Esophagus (tissue), 2 donors: Measurements from ENCODE around the gene NR1H2. TPM values are rescaled to one million over a fixed set of nuclear protein-coding genes. Genes with fewer than 3 reads are reported as not detected.

ENCODE experiments used
- H3K27ac ChIP-seq, 2 donors: one replicate each; pipeline ENCODE4 v1.5.1; 2013; ENCODE audit warnings: low read depth in 2 of 2, mild to moderate bottlenecking in 2 of 2, inconsistent platforms in 1 of 2, low read length in 1 of 2, moderate library complexity in 1 of 2
- H3K27me3 ChIP-seq, 2 donors: one replicate each; pipeline ENCODE4 v1.6.1; 2013; ENCODE audit warnings: low read length in 2 of 2, control low read depth in 1 of 2, mild to moderate bottlenecking in 1 of 2; ENCODE audit not compliant: insufficient read depth in 2 of 2, control insufficient read depth in 1 of 2
- H3K36me3 ChIP-seq, 2 donors: one replicate each; pipeline ENCODE4 v1.6.1; 2013; ENCODE audit warnings: low read length in 1 of 2; ENCODE audit not compliant: control insufficient read depth in 2 of 2, insufficient read depth in 2 of 2
- H3K4me1 ChIP-seq, 2 donors: one replicate each; pipeline ENCODE4 v1.6.1; 2013; ENCODE audit warnings: low read length in 1 of 2; ENCODE audit not compliant: control insufficient read depth in 2 of 2, insufficient read depth in 2 of 2
- H3K4me3 ChIP-seq, 2 donors: one replicate each; pipeline ENCODE4 v1.5.1; 2013; ENCODE audit warnings: low read length in 2 of 2, mild to moderate bottlenecking in 2 of 2, low read depth in 1 of 2, moderate library complexity in 1 of 2
- H3K9me3 ChIP-seq, 2 donors: one replicate each; pipeline ENCODE4 v1.6.1; 2013; ENCODE audit warnings: mild to moderate bottlenecking in 2 of 2, low read depth in 1 of 2, low read length in 1 of 2, moderate library complexity in 1 of 2; ENCODE audit not compliant: control insufficient read depth in 2 of 2, insufficient read depth in 1 of 2
- WGBS, 2 donors: extraction: QIAGEN DNeasy Blood & Tissue Kit; methylation state at CpG; one replicate each; pipeline ENCODE4 v1.1.7; 2013; 5-methylcytosine and 5-hydroxymethylcytosine counted together
- polyA plus RNA-seq, 2 donors: library from polyadenylated mRNA; stranded (reverse); fragments of 200-250 nt; gene quantifications; one replicate each; pipeline ENCODE4 v1.2.3, GENCODE V29; 2013
- donor health status: healthy with polysubstance abuse.
- donor health status: Bipolar disorder and iron deficiency.

The NR1H2 gene
- polyA plus RNA-seq, 2 donors = 50.3 to 55.0 TPM

- Histone ChIP-seq H3K27ac (peak overlapping the region; percentile 11 to 74), H3K4me3 (peak overlapping the region; percentile 37 to 44), H3K9me3 (no peaks in the 10 kb centered on the region), H3K27me3 (no peaks in the 10 kb centered on the region), H3K4me1 (peaks cover 0 to 3% of the 10 kb centered on the region in 2 donors), H3K36me3 (no peaks in the 10 kb centered on the region)
- WGBS, 2 donors = 29 to 34% methylated on average over 54 of the region's 54 CpGs
Measured at GRCh38 chr19:50358483-50359327, 17.6 kb upstream of the NR1H2 start.

- Histone ChIP-seq H3K27ac (no peak overlapping the region), H3K36me3 (no peaks in the 10 kb centered on the region), H3K27me3 (no peaks in the 10 kb centered on the region), H3K9me3 (no peaks in the 10 kb centered on the region), H3K4me3 (no peak overlapping the region), H3K4me1 (peaks cover 0 to 3% of the 10 kb centered on the region in 2 donors)
- WGBS, 2 donors = 92 to 96% methylated on average over 11 of the region's 11 CpGs
Measured at GRCh38 chr19:50359328-50359818, 16.9 kb upstream of the NR1H2 start.

- Histone ChIP-seq H3K36me3 (no peaks in the 10 kb centered on the region), H3K9me3 (no peaks in the 10 kb centered on the region), H3K27me3 (no peaks in the 10 kb centered on the region), H3K4me1 (peaks cover 0 to 3% of the 10 kb centered on the region in 2 donors), H3K27ac (no peak overlapping the region), H3K4me3 (no peak overlapping the region)
- WGBS, 2 donors = 87 to 89% methylated on average over 6 to 7 of the region's 7 CpGs
Measured at GRCh38 chr19:50361290-50362029, 14.8 kb upstream of the NR1H2 start.

GRCh38 chr19:50362030-50362412 lies 14.2 kb upstream of the NR1H2 start:
- H3K4me1 ChIP-seq = peaks cover 0 to 3% of the 10 kb centered on the region in 2 donors
- H3K27me3 ChIP-seq = no peaks in the 10 kb centered on the region
- no peaks in the 10 kb centered on the region for H3K9me3 ChIP-seq
- H3K27ac ChIP-seq = no peak overlapping the region
- H3K36me3 ChIP-seq = no peaks in the 10 kb centered on the region
- no peak overlapping the region for H3K4me3 ChIP-seq
- 77% methylated on average over 7 of the region's 7 CpGs for WGBS, 2 donors

GRCh38 chr19:50362656-50363424 lies 13.4 kb upstream of the NR1H2 start:
- H3K4me1 ChIP-seq = peaks cover 0 to 3% of the 10 kb centered on the region in 2 donors
- H3K27ac ChIP-seq = no peak overlapping the region
- 64 to 67% methylated on average over 11 of the region's 11 CpGs for WGBS, 2 donors
- H3K9me3 ChIP-seq = no peaks in the 10 kb centered on the region
- H3K4me3 ChIP-seq = no peak overlapping the region
- no peaks in the 10 kb centered on the region for H3K27me3 ChIP-seq
- H3K36me3 ChIP-seq = no peaks in the 10 kb centered on the region

GRCh38 chr19:50365434-50366306 lies 10.6 kb upstream of the NR1H2 start, which contains the start of gene NAPSA:
TSS of gene NAPSA (minus strand) at chr19:50365639. CDS start at chr19:50365621, 18 bp downstream.
- no peak within 1 kb of the TSS for H3K4me3 ChIP-seq
- H3K9me3 ChIP-seq = no peaks in the 10 kb centered on the region
- H3K27ac ChIP-seq = no peak within 1 kb of the TSS
- H3K36me3 ChIP-seq = no peaks in the 10 kb centered on the region
- no peaks in the 10 kb centered on the region for H3K4me1 ChIP-seq
- H3K27me3 ChIP-seq = no peaks in the 10 kb centered on the region
- 80 to 81% methylated on average over 11 of the region's 11 CpGs for WGBS, 2 donors

- Histone ChIP-seq H3K4me1 (no peaks in the 10 kb centered on the region), H3K9me3 (no peaks in the 10 kb centered on the region), H3K27me3 (no peaks in the 10 kb centered on the region), H3K36me3 (no peaks in the 10 kb centered on the region), H3K27ac (peak overlapping the region; percentile 65 to 83), H3K4me3 (peak overlapping the region; percentile 54 to 66)
- 7 to 10% methylated on average over 33 to 34 of the region's 34 CpGs for WGBS, 2 donors
Measured at GRCh38 chr19:50368649-50369570, 7.3 kb upstream of the NR1H2 start.

- no peaks in the 10 kb centered on the region for H3K4me1 ChIP-seq
- 83% methylated on average over 10 of the region's 10 CpGs for WGBS, 2 donors
- no peak overlapping the region for H3K27ac ChIP-seq
- no peak overlapping the region for H3K4me3 ChIP-seq
- no peaks in the 10 kb centered on the region for H3K36me3 ChIP-seq
- no peaks in the 10 kb centered on the region for H3K27me3 ChIP-seq
- H3K9me3 ChIP-seq = no peaks in the 10 kb centered on the region
Measured at GRCh38 chr19:50371914-50372475, 4.3 kb upstream of the NR1H2 start.
